GM19397 (cell line): Measurements from ENCODE around the gene BCOR.

Experiments used
- ATAC-seq: cut with Tn5 transposase; IDR thresholded peaks from one replicate; pipeline ENCODE4 v1.9.1; 2021; ENCODE audit warnings: mild to moderate bottlenecking, moderate library complexity; ENCODE audit not compliant: unreplicated experiment

BCOR gene

GRCh38 chrX:40068048-40068447 is 29.7 kb downstream of the BCOR start:
- ATAC-seq = no peak

DNA sequence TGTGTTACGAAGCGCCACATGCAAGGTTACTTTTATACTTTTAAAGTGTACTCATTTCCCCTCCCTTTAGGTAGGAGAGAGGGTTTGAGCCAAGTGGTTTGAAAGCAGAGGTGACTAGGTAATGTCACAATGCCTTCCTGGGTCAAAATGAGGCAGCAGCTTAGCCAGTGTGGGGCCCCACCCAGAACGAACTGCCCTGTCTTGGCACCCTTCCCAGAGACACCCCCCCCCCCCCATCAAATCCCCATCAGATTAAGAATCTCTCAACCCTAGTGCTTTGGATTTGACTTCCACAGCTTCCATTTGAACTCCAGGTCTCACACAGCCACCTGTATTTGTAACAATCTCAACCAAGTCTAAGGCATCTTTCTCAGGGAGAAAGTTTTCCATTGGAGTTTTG is 31.1 kb downstream of the BCOR start:
- ATAC-seq = no peak

GRCh38 chrX:40065296-40066046 is 32.3 kb downstream of the BCOR start:
- no peak for ATAC-seq

GRCh38 chrX:40064055-40064597 is 33.6 kb downstream of the BCOR start:
- ATAC-seq = no peak

- no peak for ATAC-seq
Measured at GRCh38 chrX:40063555-40063954, 34.2 kb downstream of the BCOR start.

GRCh38 chrX:40062525-40063155 is 35.1 kb downstream of the BCOR start:
- no peak for ATAC-seq

- no peak for ATAC-seq
Measured at GRCh38 chrX:40061871-40062524, 35.8 kb downstream of the BCOR start.

- ATAC-seq = no peak
Measured at GRCh38 chrX:40061005-40061404, 36.8 kb downstream of the BCOR start.

DNA sequence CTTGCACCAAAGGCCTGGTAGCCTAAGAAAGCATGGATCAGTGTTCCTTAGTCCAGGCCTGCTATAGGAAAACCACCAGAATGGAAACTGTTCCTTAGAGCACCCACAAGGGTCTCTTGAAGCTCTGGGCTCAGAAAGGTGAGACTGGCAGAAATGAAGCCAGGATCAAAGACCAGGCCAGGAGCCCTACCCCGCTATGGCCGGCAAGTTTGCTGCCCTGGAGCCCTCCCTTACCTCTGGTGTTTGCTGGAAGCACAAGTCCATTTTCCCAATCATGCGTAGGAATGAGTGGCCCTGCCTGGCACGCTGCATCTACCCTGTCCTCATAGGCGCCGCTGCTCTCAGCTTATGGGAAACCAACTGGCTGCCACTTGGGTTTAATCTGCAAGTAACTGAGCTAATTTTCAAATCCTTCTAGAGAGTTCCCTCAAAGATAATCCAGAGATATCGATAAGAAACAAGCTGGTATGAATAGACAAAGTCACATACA is 37.4 kb downstream of the BCOR start:
- no peak for ATAC-seq

DNA sequence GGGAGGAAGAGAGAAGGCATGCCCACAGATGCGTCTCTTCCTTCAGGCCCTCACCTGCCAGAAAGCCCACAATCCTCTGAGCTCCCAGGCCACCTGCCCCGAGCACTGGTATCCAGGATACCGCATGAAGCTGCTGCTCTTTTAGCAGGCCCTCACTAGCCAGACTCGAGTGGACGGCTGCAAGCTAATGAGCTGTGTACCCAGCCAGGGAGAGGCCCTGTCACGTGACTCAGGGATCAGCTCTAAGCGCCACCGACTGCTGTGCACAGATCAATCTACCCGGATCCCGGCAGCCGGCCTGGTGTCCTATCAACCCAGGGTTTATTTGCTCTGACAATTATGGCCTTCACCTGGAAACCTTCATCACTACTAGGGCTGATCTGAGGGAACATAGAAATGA is 39.0 kb downstream of the BCOR start:
- ATAC-seq = no peak

GRCh38 chrX:40057405-40057804 is 40.4 kb downstream of the BCOR start:
- no peak for ATAC-seq

DNA sequence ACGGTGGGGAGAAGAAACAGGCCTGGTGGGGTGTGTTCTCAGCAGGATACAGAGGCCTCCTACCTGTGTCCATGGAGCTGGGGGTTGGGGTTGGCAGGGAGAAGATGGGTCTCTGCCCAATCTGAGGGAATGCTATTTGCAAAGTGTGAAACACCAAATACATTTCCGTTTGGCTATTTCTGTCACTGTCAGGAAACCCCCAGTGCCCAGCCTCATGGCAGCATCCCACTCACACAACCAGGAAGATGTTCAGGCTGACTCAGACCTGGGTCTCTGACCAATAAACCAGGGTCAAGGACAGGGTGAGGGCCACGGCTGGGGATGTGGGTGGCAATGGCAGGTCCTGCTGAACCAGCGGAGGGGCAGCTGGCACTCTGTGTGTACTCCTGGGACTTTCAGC is 41.3 kb downstream of the BCOR start:
- ATAC-seq = no peak

DNA sequence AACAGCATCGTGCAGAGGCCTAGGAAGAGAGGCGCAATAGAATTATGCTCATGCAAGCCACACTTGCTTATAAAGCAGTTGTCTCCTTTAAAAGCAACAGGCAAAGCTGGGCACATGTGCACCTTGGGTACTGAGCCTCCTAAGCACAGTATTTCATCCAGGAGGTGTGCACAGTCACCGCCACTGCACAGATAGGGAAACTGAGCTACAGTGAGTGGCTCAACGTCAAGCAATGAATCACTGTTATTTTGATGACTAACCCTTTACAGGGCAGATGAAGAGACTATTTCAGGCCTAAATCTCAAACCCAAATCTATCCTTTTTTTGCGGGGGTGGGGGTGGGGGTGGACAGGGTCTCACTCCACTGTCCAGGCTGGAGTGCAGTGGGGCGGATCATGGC is 42.3 kb downstream of the BCOR start:
- no peak for ATAC-seq

DNA sequence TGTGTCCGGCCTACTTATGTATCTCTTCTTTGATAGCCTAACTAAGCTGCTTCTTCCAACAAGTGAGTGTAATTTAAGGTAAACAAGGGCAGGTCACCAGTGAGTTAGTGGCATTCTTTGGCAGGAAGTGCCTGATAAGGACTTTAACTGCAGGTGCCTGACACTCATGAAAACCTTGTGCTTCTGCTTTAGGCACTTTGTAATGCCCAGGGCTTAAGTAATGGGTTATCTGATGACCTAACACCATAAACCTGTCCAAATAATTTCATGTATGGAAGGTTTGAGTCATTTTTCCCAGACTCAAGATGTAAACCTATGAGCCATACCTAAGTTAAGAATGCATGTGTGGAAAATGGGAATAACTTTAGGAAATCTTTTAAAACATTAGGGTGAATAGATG is 43.0 kb downstream of the BCOR start:
- no peak for ATAC-seq

DNA sequence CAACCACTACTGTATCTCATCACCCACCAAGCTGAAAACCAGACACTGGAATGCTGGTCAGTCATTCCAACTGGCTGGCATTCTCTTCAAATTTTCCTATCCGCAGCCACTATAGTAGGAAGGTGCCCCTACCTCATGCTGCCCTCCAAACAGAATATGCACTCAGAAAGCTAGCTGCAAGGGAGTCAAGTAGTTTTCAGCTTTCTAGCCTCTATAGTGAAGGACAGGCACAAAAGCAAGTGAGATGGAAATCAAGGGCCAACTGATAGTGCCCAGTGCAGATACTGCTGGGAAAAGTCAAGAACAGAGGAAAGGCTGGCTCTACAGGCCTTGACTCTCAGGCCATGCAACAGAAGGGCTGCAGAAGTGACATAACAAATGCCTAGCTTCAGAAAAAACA is 47.2 kb downstream of the BCOR start:
- ATAC-seq = no peak

DNA sequence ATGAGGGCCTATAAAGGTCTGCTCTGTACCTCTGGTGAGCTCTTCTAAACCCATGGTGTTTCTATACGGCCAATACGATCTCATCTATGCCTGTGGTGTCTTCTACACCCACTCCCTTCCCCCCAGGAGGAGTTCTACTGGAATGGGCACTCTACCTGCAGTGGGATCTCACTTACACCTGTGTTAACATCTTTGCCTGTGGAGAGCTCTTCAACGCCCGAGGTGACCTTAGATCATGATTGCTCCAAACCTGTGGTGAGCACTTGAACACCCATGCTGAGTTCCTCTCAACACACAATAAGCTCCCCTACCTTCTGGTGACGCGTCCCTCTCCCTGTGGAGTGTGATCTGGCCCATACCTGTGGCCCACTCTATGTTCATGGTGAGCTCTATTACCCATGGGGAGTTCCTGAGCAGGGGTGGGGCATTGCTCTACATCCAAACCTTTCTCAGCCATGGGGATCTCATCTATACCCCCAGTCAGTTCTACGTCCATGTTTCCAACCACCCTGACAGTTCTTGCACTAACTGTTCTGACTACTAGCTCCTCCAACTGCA is 48.6 kb downstream of the BCOR start:
- ATAC-seq = no peak

DNA sequence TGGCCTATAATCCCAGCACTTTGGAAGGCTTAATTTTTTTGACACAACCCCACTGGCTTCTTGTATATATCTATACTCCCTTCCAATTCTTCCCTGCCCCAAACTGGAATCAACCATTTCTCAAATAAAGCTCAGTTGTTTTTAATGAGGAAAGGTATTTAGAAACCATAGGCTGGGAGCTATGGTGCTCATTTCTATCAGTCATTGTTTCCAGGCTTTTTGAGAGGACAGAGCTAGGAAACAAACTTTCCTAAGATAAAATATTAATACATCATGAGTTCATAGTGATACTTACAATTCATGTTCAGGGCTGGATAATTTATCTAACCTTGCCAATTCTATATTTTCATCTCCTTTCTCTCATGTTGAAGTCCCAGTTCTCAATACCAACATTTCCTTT is 50.3 kb downstream of the BCOR start:
- ATAC-seq = no peak

- no peak for ATAC-seq
Measured at GRCh38 chrX:40043895-40044294, 53.9 kb downstream of the BCOR start.

- ATAC-seq = no peak
Measured at GRCh38 chrX:40041915-40042314, 55.8 kb downstream of the BCOR start.

- no peak for ATAC-seq
Measured at GRCh38 chrX:40040686-40041461, 56.9 kb downstream of the BCOR start.

- no peak for ATAC-seq
Measured at GRCh38 chrX:40039887-40040286, 57.9 kb downstream of the BCOR start.
